Progenitor cell of endocrine pancreas (in vitro differentiated cells): ENCODE data around the gene CCBE1. TPM values are rescaled to one million over a fixed set of nuclear protein-coding genes. Genes with fewer than 3 reads are reported as not detected.
"Not testable (repeated sequence)": the region's sequence is repeated elsewhere in the genome, so short reads cannot be mapped to it uniquely, and the experiment has no call there.

Source experiments
- DNase-seq: peaks from one replicate; pipeline ENCODE4 v3.0.0; 2021; ENCODE audit warnings: low spot score; ENCODE audit not compliant: unreplicated experiment
- H3K27ac Mint-ChIP-seq: 2 replicates; pipeline ENCODE4 v1.8.0; 2021; ENCODE audit warnings: mild to moderate bottlenecking, moderate library complexity, mixed read lengths
- H3K27me3 Mint-ChIP-seq: 2 replicates; pipeline ENCODE4 v1.8.0; 2021; ENCODE audit warnings: mixed read lengths
- H3K36me3 Mint-ChIP-seq: 2 replicates; pipeline ENCODE4 v1.8.0; 2022; ENCODE audit warnings: mixed read lengths; ENCODE audit not compliant: insufficient read depth
- H3K4me1 Mint-ChIP-seq: 2 replicates; pipeline ENCODE4 v1.8.0; 2021; ENCODE audit warnings: low read depth, mixed read lengths
- H3K4me3 Mint-ChIP-seq: 2 replicates; pipeline ENCODE4 v1.8.0; 2021; ENCODE audit warnings: low read depth, mild to moderate bottlenecking, moderate library complexity, mixed read lengths
- H3K9me3 Mint-ChIP-seq: 2 replicates; pipeline ENCODE4 v1.8.0; 2021; ENCODE audit warnings: low read depth, mixed read lengths
- total RNA-seq: library from RNA; stranded (reverse); gene quantifications from 2 replicates; pipeline ENCODE4 v1.2.1, GENCODE V29; 2021
- TF ChIP-seq, protein P1 (sequence below): fragments of 200-600 bp; sonication (generic); IDR thresholded peaks from one replicate; pipeline ENCODE4 v1.5.0; 2021; ENCODE audit warnings: antibody characterized with exemption, mild to moderate bottlenecking; ENCODE audit not compliant: unreplicated experiment

CCBE1 gene
- total RNA-seq, 1 donor from 2014 or later, result 1.2 TPM

DNA sequence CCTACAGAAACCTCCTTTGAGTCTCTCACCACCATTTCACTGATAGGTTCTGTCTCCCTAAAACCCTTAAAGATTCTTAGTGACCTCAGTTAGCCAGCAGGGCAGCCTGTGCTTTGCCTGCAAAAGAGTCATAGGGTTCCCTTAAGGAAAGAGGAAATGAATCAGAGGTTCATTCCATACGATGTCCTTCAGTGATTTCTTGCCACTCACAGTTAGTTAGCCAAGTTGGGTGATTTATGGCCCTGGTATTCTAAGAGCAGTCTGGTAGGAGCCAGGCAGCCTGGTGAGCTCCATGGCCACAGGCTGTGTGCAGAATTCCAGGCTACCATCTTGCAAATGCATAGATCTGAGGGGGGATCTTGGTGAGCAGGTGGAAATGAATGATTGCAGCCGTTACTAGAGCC, 18.7 kb upstream of the CCBE1 start:
- H3K36me3 Mint-ChIP-seq, result no peaks in the 10 kb centered on the region
- no peaks in the 10 kb centered on the region for H3K9me3 Mint-ChIP-seq
- TF ChIP-seq, protein P1, sequence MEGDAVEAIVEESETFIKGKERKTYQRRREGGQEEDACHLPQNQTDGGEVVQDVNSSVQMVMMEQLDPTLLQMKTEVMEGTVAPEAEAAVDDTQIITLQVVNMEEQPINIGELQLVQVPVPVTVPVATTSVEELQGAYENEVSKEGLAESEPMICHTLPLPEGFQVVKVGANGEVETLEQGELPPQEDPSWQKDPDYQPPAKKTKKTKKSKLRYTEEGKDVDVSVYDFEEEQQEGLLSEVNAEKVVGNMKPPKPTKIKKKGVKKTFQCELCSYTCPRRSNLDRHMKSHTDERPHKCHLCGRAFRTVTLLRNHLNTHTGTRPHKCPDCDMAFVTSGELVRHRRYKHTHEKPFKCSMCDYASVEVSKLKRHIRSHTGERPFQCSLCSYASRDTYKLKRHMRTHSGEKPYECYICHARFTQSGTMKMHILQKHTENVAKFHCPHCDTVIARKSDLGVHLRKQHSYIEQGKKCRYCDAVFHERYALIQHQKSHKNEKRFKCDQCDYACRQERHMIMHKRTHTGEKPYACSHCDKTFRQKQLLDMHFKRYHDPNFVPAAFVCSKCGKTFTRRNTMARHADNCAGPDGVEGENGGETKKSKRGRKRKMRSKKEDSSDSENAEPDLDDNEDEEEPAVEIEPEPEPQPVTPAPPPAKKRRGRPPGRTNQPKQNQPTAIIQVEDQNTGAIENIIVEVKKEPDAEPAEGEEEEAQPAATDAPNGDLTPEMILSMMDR, result no peak
- no peaks in the 10 kb centered on the region for H3K4me1 Mint-ChIP-seq
- H3K4me3 Mint-ChIP-seq, result no peak overlapping the region
- H3K27me3 Mint-ChIP-seq, result peaks cover 35% of the 10 kb centered on the region
- H3K27ac Mint-ChIP-seq, result no peak overlapping the region
- no peak for DNase-seq

DNA sequence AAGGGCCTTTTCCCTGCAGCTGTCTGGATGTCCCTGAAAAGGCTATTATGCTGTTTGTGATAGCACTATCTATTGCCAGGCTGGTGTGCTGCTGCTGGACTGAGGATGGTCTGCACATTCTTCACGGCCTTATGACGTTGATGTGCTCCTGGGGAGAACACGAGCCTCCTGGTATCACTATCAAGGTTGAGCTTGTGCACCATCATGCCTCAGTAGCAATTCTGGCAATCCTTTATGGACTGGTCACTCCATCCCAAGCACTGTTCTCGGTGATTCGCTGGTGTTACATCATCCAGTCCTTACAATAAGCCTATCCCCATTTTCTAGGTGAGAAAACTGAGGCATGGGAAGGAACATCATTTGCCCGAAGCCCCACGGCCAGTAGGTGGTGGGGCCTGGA, 18.2 kb upstream of the CCBE1 start:
- no peak for DNase-seq
- H3K4me3 Mint-ChIP-seq, result no peak overlapping the region
- peaks cover 35% of the 10 kb centered on the region for H3K27me3 Mint-ChIP-seq
- TF ChIP-seq, protein P1, result no peak
- no peaks in the 10 kb centered on the region for H3K4me1 Mint-ChIP-seq
- no peak overlapping the region for H3K27ac Mint-ChIP-seq
- H3K36me3 Mint-ChIP-seq, result no peaks in the 10 kb centered on the region
- H3K9me3 Mint-ChIP-seq, result no peaks in the 10 kb centered on the region

DNA sequence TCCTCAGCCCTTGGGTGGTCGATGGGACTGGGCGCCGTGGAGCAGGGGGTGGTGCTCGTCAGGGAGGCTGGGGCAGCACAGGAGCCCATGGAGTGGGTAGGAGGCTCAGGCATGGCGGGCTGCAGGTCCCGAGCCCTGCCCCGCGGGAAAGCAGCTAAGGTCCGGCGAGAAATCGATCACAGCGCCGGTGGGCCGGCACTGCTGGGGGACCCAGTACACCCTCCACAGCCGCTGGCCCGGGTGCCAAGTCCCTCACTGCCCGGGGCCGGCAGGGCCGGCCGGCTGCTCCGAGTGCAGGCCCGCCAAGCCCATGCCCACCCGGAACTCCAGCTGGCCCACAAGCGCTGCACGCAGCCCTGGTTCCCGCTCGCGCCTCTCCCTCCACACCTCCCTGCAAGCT, 16.9 kb upstream of the CCBE1 start:
- not testable (repeated sequence) for H3K4me1 Mint-ChIP-seq, H3K9me3 Mint-ChIP-seq, H3K4me3 Mint-ChIP-seq, H3K27ac Mint-ChIP-seq, H3K36me3 Mint-ChIP-seq, DNase-seq
- peaks cover 26% of the 10 kb centered on the region for H3K27me3 Mint-ChIP-seq

DNA sequence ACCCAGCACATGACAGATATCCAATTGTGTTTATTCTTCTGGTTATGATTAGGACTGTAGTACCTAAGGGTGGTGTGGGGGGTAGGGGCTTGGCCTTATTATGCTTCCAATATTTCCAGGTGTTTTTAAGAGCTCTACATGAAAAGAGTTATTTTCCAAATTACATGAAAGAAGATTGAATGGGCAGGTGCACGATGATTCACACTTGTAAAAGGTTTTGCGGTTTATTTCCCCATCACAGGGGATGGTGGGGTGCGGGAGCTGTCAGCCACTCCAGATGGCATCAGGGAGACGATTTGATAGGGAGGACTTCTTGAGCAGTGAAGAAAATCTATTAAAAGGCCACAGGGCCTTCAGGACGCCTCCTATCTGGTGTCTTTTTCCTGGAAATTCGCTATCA, 15.1 kb upstream of the CCBE1 start:
- Mint-ChIP-seq H3K27ac (no peak overlapping the region), H3K27me3 (peaks cover 12% of the 10 kb centered on the region), H3K4me3 (no peak overlapping the region), H3K4me1 (no peaks in the 10 kb centered on the region), H3K36me3 (no peaks in the 10 kb centered on the region), H3K9me3 (no peaks in the 10 kb centered on the region)
- no peak for DNase-seq
- TF ChIP-seq, protein P1, result no peak

DNA sequence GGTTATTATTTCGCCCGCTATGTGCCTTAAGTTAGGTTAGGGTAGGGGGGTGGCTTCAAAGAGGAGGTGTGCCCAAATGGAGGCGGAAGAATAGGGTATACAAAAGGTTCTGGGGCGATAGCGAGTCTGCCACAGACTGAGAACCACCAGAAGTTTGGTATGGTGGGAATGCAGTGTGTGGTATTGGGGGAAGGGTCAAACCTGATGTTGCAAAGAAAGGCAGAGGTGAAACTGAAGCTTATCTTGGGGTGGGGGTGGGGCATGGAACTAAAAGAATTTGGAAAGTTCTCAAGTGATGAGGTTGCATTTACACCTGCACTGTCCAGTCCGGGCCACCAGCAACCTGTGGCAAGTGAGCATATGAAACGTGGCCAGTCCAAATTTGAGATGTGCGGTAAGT, 11.8 kb upstream of the CCBE1 start:
- Mint-ChIP-seq H3K4me3 (no peak overlapping the region), H3K27me3 (peaks cover 18% of the 10 kb centered on the region), H3K9me3 (no peaks in the 10 kb centered on the region), H3K4me1 (peaks cover 5% of the 10 kb centered on the region), H3K27ac (no peak overlapping the region), H3K36me3 (no peaks in the 10 kb centered on the region)
- DNase-seq, result no peak
- TF ChIP-seq, protein P1, result no peak

DNA sequence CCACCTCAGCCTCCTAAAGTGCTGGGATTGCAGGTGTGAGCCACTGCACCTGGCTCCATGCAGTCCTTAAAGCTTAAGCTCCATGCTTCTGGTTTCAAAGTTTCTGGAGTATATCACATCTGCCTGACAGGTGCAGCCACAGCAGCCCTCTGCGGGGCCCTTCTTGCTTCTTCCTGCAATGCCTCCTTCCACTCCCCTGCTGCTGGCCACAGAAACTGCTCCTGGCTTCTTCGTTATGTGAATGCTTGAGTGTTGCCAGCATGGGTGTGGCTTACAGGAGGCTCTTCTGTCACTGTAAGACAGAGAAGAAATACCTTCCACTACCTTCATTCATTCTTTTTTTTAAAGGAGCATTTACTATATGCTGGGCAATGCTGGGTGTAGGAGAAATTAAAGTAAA, 10.1 kb upstream of the CCBE1 start:
- H3K27ac Mint-ChIP-seq, result no peak overlapping the region
- TF ChIP-seq, protein P1, result no peak
- H3K9me3 Mint-ChIP-seq, result no peaks in the 10 kb centered on the region
- no peak overlapping the region for H3K4me3 Mint-ChIP-seq
- H3K27me3 Mint-ChIP-seq, result peaks cover 24% of the 10 kb centered on the region
- no peaks in the 10 kb centered on the region for H3K36me3 Mint-ChIP-seq
- no peak for DNase-seq
- peaks cover 5% of the 10 kb centered on the region for H3K4me1 Mint-ChIP-seq
